Keratinocyte (primary cell): ENCODE results near the gene PTAR1.

ENCODE experiments used
- EZH2 ChIP-seq: IDR thresholded peaks from one replicate; pipeline ENCODE4 v1.6.1; 2012; ENCODE audit warnings: inconsistent platforms, mild to moderate bottlenecking, low read length, moderate library complexity
- TF ChIP-seq, protein P1 (sequence below), 3 experiments: IDR thresholded peaks in 1 of 3; conservative IDR thresholded peaks in 1 of 3; optimal IDR thresholded peaks in 1 of 3; 2 replicates in 2 of 3; 3 replicates in 1 of 3; pipeline versions ENCODE3 to v1.5.1; 2011; ENCODE audit warnings: low read length in 3 of 3, mild to moderate bottlenecking in 3 of 3, moderate library complexity in 2 of 3, control low read depth in 1 of 3, inconsistent platforms in 1 of 3; ENCODE audit not compliant: insufficient read depth in 2 of 3; ENCODE audit errors: extremely low read depth in 1 of 3

DNA sequence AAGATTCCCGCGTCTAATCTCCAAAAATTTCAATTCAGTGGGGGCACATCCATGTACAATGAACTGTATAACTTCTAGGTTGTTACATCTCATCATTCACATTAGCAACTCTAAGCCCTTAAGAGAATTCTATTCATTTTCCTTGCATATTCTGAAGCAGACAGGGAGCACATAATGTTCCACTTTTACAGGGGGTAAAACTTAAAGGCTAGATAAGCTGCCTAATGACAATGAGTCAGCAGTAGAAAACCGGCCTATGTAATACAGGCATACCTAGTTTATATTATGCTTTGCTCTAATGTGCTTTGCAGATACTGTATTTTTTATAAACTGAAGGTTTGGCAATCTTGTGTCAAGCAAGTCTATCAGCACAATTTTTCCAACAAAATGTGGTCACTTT is 40.4 kb downstream of the PTAR1 start:
- TF ChIP-seq, protein P1, sequence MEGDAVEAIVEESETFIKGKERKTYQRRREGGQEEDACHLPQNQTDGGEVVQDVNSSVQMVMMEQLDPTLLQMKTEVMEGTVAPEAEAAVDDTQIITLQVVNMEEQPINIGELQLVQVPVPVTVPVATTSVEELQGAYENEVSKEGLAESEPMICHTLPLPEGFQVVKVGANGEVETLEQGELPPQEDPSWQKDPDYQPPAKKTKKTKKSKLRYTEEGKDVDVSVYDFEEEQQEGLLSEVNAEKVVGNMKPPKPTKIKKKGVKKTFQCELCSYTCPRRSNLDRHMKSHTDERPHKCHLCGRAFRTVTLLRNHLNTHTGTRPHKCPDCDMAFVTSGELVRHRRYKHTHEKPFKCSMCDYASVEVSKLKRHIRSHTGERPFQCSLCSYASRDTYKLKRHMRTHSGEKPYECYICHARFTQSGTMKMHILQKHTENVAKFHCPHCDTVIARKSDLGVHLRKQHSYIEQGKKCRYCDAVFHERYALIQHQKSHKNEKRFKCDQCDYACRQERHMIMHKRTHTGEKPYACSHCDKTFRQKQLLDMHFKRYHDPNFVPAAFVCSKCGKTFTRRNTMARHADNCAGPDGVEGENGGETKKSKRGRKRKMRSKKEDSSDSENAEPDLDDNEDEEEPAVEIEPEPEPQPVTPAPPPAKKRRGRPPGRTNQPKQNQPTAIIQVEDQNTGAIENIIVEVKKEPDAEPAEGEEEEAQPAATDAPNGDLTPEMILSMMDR (optimal IDR thresholded peaks at IDR 0.05 in 1 of 3, IDR thresholded peaks at IDR 0.05 in 1 of 3, conservative IDR thresholded peaks at IDR 0.05 in 1 of 3; ENCODE audit: extremely low read depth in 1 of 3, insufficient read depth in 2 of 3, low read length in 3 of 3), result no peak
- TF ChIP-seq EZH2, result no peak
